ENCODE data around the gene PATE1.

DNA sequence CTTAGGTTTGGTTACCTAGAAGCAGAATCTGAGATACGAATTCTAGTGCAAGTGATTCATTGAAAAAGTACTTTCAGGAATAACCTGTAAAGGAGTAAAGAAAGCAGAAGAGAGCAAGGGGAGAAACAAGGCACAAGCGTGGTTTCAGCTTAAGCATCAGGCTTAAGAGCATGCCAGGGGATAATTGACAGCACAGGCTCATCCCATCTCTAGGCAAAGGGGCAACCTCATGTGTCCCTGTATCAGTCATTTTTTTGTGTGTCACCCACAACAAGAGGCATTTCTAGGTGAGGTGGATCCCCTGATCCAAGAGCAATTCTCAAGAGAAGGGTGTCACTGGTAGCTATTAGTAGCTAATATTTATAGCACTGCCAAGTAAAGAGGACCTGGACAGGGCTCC lies 24.5 kb downstream of the PATE1 start:
- TF ChIP-seq, protein P1, sequence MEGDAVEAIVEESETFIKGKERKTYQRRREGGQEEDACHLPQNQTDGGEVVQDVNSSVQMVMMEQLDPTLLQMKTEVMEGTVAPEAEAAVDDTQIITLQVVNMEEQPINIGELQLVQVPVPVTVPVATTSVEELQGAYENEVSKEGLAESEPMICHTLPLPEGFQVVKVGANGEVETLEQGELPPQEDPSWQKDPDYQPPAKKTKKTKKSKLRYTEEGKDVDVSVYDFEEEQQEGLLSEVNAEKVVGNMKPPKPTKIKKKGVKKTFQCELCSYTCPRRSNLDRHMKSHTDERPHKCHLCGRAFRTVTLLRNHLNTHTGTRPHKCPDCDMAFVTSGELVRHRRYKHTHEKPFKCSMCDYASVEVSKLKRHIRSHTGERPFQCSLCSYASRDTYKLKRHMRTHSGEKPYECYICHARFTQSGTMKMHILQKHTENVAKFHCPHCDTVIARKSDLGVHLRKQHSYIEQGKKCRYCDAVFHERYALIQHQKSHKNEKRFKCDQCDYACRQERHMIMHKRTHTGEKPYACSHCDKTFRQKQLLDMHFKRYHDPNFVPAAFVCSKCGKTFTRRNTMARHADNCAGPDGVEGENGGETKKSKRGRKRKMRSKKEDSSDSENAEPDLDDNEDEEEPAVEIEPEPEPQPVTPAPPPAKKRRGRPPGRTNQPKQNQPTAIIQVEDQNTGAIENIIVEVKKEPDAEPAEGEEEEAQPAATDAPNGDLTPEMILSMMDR (IDR thresholded peaks at IDR 0.05; ENCODE audit: borderline replicate concordance, extremely low read depth, low read length, poor library complexity, severe bottlenecking), result no peak
- TF ChIP-seq EZH2 (IDR thresholded peaks at IDR 0.05; ENCODE audit: borderline replicate concordance, low read depth, low read length, severe bottlenecking), result no peak

All from DND-41 (cell line).